Neural crest cell (in vitro differentiated cells): Measurements from ENCODE around the gene MLLT6. TPM values are rescaled to one million over a fixed set of nuclear protein-coding genes. Genes with fewer than 3 reads are reported as not detected.

ENCODE experiments used
- DNase-seq: peaks from one replicate; pipeline ENCODE4 v3.0.0; 2021; ENCODE audit warnings: low read depth, mixed read lengths, low spot score
- H3K27ac Mint-ChIP-seq: one replicate; pipeline ENCODE4 v1.8.0; 2021; ENCODE audit warnings: mild to moderate bottlenecking, mixed read lengths; ENCODE audit not compliant: unreplicated experiment
- H3K27me3 Mint-ChIP-seq: 2 replicates; pipeline ENCODE4 v1.8.0; 2021; ENCODE audit warnings: low read depth, mild to moderate bottlenecking, mixed read lengths
- H3K36me3 Mint-ChIP-seq: 2 replicates; pipeline ENCODE4 v1.8.0; 2021; ENCODE audit warnings: low read depth, mild to moderate bottlenecking, mixed read lengths
- H3K4me1 Mint-ChIP-seq: 2 replicates; pipeline ENCODE4 v1.8.0; 2021; ENCODE audit warnings: mixed read lengths
- H3K4me3 Mint-ChIP-seq: one replicate; pipeline ENCODE4 v1.8.0; 2021; ENCODE audit warnings: mild to moderate bottlenecking, mixed read lengths
- H3K9me3 Mint-ChIP-seq: 2 replicates; pipeline ENCODE4 v1.8.0; 2021; ENCODE audit warnings: mixed read lengths
- CTCF ChIP-seq: fragments of 200-600 bp; sonication (generic); conservative IDR thresholded peaks from 2 replicates; pipeline ENCODE4 v1.5.0; 2021; ENCODE audit warnings: antibody characterized with exemption, mild to moderate bottlenecking
- total RNA-seq: library from RNA; stranded (reverse); gene quantifications from 2 replicates; pipeline ENCODE4 v1.2.1, GENCODE V29; 2021

Gene MLLT6
- total RNA-seq, 1 donor from 2014 or later: 79.6 TPM

GRCh38 chr17:38697061-38697820, 7.8 kb upstream of the MLLT6 start:
- no peak for DNase-seq
- no peak for TF ChIP-seq CTCF
- Mint-ChIP-seq H3K36me3 (no peaks in the 10 kb centered on the region), H3K27me3 (peaks cover 42% of the 10 kb centered on the region), H3K27ac (no peak overlapping the region), H3K4me3 (no peak overlapping the region), H3K4me1 (peaks cover 28% of the 10 kb centered on the region), H3K9me3 (no peaks in the 10 kb centered on the region)

GRCh38 chr17:38698760-38699159, 6.3 kb upstream of the MLLT6 start:
- no peak overlapping the region for H3K27ac Mint-ChIP-seq
- H3K4me3 Mint-ChIP-seq: no peak overlapping the region
- peaks cover 57% of the 10 kb centered on the region for H3K27me3 Mint-ChIP-seq
- TF ChIP-seq CTCF: no peak
- peaks cover 36% of the 10 kb centered on the region for H3K4me1 Mint-ChIP-seq
- H3K9me3 Mint-ChIP-seq: no peaks in the 10 kb centered on the region
- no peak for DNase-seq
- no peaks in the 10 kb centered on the region for H3K36me3 Mint-ChIP-seq

- Mint-ChIP-seq H3K27ac (no peak overlapping the region), H3K4me3 (peak overlapping the region; percentile 86), H3K27me3 (peaks cover 72% of the 10 kb centered on the region), H3K36me3 (no peaks in the 10 kb centered on the region), H3K4me1 (peaks cover 44% of the 10 kb centered on the region), H3K9me3 (no peaks in the 10 kb centered on the region)
- no peak for TF ChIP-seq CTCF
- no peak for DNase-seq
Measured at GRCh38 chr17:38701504-38702165, 3.4 kb upstream of the MLLT6 start.

GRCh38 chr17:38702166-38702915, 2.7 kb upstream of the MLLT6 start:
- peak overlapping the region; percentile 94 for H3K4me3 Mint-ChIP-seq
- peak; percentile 65 for DNase-seq
- H3K36me3 Mint-ChIP-seq: no peaks in the 10 kb centered on the region
- peaks cover 65% of the 10 kb centered on the region for H3K27me3 Mint-ChIP-seq
- H3K9me3 Mint-ChIP-seq: no peaks in the 10 kb centered on the region
- no peak overlapping the region for H3K27ac Mint-ChIP-seq
- no peak for TF ChIP-seq CTCF
- H3K4me1 Mint-ChIP-seq: peaks cover 49% of the 10 kb centered on the region

DNA sequence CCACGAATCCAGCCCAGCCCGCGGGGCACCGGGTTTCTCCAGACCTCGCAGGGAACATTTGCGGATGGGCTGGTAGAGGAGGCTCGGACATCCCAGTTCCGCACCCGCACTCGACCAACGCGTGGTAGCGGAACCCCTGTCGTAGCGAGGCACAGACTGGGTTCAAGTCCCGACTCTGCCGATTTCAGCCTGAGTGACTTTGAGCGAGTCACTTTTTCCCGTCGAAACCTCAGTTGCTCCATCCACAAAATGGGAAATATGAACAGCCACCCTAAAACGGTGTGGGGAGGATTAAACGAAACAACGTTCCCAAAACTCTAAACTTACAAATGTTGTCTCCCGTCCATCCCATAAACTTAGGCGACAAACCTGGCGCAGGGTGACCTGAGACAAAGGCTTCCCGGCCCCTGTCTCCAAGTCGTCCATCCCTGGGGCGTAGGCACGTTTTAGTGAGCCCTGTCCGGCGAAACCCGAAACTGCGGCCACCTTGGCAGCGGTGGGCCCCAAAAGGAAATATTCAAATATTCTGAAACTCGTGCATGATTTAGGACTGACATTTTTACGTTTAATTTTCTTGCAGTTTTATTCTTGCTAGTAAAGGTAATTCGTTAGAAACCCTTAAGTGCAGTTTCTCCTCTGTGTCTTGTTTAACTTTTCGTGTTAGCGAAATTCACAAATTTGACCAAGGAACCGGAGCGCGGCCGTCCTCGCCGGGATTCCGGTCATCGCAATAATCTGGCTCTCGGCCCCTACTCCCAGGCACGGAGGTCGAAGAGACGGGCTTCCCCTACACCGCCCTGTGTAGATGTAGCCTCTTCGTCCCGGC, 1.9 kb upstream of the MLLT6 start:
- H3K9me3 Mint-ChIP-seq: no peaks in the 10 kb centered on the region
- DNase-seq: peak; percentile 15
- H3K27me3 Mint-ChIP-seq: peaks cover 59% of the 10 kb centered on the region
- no peak overlapping the region for H3K27ac Mint-ChIP-seq
- peak overlapping the region; percentile 94 for H3K4me3 Mint-ChIP-seq
- TF ChIP-seq CTCF: no peak
- H3K4me1 Mint-ChIP-seq: peaks cover 56% of the 10 kb centered on the region
- peaks cover 2% of the 10 kb centered on the region for H3K36me3 Mint-ChIP-seq
